HG03565 (cell line): Measurements from ENCODE around the gene UAP1.

Source experiments
- ATAC-seq: cut with Tn5 transposase; IDR thresholded peaks from one replicate; pipeline ENCODE4 v1.9.1; 2021; ENCODE audit warnings: mild to moderate bottlenecking, moderate library complexity; ENCODE audit not compliant: unreplicated experiment

Gene UAP1

GRCh38 chr1:162612606-162613400 lies 51.3 kb downstream of the UAP1 start:
- no peak for ATAC-seq

GRCh38 chr1:162616848-162617247 lies 55.3 kb downstream of the UAP1 start:
- ATAC-seq, result no peak

GRCh38 chr1:162617513-162617912 lies 56.0 kb downstream of the UAP1 start:
- no peak for ATAC-seq

GRCh38 chr1:162619076-162619475 lies 57.6 kb downstream of the UAP1 start:
- ATAC-seq, result no peak

GRCh38 chr1:162621256-162621655 lies 59.7 kb downstream of the UAP1 start:
- ATAC-seq, result no peak

- ATAC-seq, result no peak
Measured at GRCh38 chr1:162625679-162626078, 64.2 kb downstream of the UAP1 start.

GRCh38 chr1:162626094-162626493 lies 64.6 kb downstream of the UAP1 start:
- ATAC-seq, result no peak

GRCh38 chr1:162626761-162627160 lies 65.2 kb downstream of the UAP1 start:
- peak; percentile 27 for ATAC-seq

GRCh38 chr1:162627662-162628296 lies 66.3 kb downstream of the UAP1 start:
- no peak for ATAC-seq

- ATAC-seq, result no peak
Measured at GRCh38 chr1:162629077-162629627, 67.6 kb downstream of the UAP1 start.

- no peak for ATAC-seq
Measured at GRCh38 chr1:162629651-162630050, 68.1 kb downstream of the UAP1 start.

GRCh38 chr1:162631546-162632191 lies 70.1 kb downstream of the UAP1 start:
- no peak for ATAC-seq

GRCh38 chr1:162632217-162632666 lies 70.7 kb downstream of the UAP1 start, which contains the start of gene DDR2:
Gene DDR2, plus strand, starts transcription at chr1:162632464. Its CDS starts 86,600 bp downstream, at chr1:162719064.
- no peak for ATAC-seq

- no peak for ATAC-seq
Measured at GRCh38 chr1:162632698-162633080, 71.2 kb downstream of the UAP1 start.

- ATAC-seq, result peak; percentile 43
Measured at GRCh38 chr1:162633081-162633762, 71.7 kb downstream of the UAP1 start.

- ATAC-seq, result no peak
Measured at GRCh38 chr1:162635418-162635817, 73.9 kb downstream of the UAP1 start.

GRCh38 chr1:162639718-162640117 lies 78.2 kb downstream of the UAP1 start:
- ATAC-seq, result no peak

- ATAC-seq, result no peak
Measured at GRCh38 chr1:162641114-162641513, 79.6 kb downstream of the UAP1 start.

GRCh38 chr1:162644986-162645314 lies 83.4 kb downstream of the UAP1 start:
- no peak for ATAC-seq

GRCh38 chr1:162645666-162646065 lies 84.1 kb downstream of the UAP1 start:
- no peak for ATAC-seq

GRCh38 chr1:162649583-162649982 lies 88.1 kb downstream of the UAP1 start:
- no peak for ATAC-seq
